Fibroblast of lung (primary cell): Measurements from ENCODE around the gene TP53INP2.

Source experiments
- EZH2 ChIP-seq: IDR thresholded peaks from 2 replicates; pipeline ENCODE4 v1.5.1; 2012; ENCODE audit warnings: low read length, control low read depth, mild to moderate bottlenecking; ENCODE audit errors: missing control alignments
- TF ChIP-seq, protein P1 (sequence below), 2 donors: IDR thresholded peaks in 1 of 2; conservative IDR thresholded peaks in 1 of 2; 1 replicate in 1 of 2; 2 replicates in 1 of 2; pipeline ENCODE4 v1.5.1; 2011 to 2012; ENCODE audit warnings: low read length in 2 of 2, control low read depth in 1 of 2, inconsistent platforms in 1 of 2, low read depth in 1 of 2, mild to moderate bottlenecking in 1 of 2

DNA sequence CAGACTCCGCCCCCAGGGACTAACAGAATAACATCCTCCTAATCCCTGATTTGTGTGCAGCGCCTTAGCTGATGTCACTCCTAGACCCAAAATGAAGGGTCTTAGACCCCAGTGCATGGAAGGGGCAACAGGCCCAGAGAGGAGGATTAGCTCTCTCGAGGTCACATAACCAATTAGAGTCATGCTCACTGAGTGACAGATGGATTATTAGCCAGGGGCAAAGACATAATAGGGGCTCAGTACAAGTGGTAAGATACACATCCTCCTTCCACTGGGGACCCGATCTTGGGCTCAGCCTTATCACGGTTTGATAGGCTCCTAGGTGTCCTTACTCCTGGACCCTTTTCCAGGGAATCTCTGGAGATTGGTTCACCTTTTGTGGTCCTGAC is 858 bp downstream of the TP53INP2 start:
- TF ChIP-seq, protein P1, sequence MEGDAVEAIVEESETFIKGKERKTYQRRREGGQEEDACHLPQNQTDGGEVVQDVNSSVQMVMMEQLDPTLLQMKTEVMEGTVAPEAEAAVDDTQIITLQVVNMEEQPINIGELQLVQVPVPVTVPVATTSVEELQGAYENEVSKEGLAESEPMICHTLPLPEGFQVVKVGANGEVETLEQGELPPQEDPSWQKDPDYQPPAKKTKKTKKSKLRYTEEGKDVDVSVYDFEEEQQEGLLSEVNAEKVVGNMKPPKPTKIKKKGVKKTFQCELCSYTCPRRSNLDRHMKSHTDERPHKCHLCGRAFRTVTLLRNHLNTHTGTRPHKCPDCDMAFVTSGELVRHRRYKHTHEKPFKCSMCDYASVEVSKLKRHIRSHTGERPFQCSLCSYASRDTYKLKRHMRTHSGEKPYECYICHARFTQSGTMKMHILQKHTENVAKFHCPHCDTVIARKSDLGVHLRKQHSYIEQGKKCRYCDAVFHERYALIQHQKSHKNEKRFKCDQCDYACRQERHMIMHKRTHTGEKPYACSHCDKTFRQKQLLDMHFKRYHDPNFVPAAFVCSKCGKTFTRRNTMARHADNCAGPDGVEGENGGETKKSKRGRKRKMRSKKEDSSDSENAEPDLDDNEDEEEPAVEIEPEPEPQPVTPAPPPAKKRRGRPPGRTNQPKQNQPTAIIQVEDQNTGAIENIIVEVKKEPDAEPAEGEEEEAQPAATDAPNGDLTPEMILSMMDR (conservative IDR thresholded peaks at IDR 0.05 in 1 of 2, IDR thresholded peaks at IDR 0.05 in 1 of 2; ENCODE audit: low read depth in 1 of 2, low read length in 2 of 2): no peak
- TF ChIP-seq EZH2: no peak
